ENCODE measurements around the gene RNF40.

RNF40 gene

DNA sequence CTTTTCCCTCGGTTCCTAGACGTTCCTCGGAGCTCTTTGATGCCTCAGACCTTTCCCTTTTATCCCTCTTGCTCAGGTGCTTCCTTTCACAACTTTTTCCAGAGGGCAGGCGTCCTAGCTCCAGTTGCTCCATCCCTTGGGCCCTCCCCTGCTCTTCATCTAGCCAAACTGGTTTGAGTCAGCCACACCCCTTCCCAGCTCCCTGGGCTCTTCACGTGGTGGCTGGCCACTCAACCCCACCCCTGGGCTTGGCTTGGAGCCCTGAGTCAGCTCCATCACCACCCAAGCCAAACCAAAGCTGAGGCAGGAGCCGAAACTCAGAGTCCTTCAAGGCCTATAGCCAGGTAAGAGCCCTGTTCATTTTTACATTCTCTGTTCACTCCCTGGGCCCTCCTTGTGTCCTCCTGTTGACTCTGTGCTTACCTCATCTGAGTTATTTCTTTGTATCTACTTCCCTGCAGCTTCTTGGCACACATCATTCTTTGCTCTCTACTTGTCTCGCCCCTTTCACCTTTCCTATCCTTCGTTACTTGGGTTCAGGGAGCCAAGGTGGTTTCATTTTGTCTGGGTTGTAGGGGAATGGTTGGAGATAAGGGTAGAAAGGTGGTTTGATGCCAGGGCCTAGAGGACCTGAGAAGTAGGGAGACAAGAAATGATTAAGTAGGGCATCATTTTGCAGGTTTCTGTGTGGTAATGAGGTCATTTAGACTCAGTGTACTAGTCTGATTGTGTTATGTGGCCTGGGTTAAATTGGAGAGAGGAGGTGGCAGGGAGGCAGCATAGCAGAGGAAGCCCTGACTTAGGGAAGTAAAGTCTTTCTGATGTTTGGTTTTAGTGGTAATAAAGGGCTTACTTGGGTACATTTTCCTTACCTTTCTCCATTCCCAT lies 21.5 kb upstream of the RNF40 start:
- H3K4me3 ChIP-seq (ENCODE audit: insufficient read depth, low read depth, low read length) = no peak overlapping the region
- peaks cover 36% of the 10 kb centered on the region for H3K36me3 ChIP-seq (ENCODE audit: control insufficient read depth, insufficient read depth, low read length)
- H3K27me3 ChIP-seq (ENCODE audit: control insufficient read depth, insufficient read depth, low read length, poor library complexity, severe bottlenecking) = no peaks in the 10 kb centered on the region
- no peak overlapping the region for H3K27ac ChIP-seq (ENCODE audit: insufficient read depth, low read depth, low read length, poor library complexity, severe bottlenecking)
- H3K4me1 ChIP-seq (ENCODE audit: control insufficient read depth, insufficient read depth, low read length) = no peaks in the 10 kb centered on the region
- WGBS, 2 experiments = 80 to 81% methylated on average over 8 of the region's 8 CpGs
- H3K9me3 ChIP-seq (ENCODE audit: control insufficient read depth, low read length) = no peaks in the 10 kb centered on the region

- no peak overlapping the region for H3K27ac ChIP-seq (ENCODE audit: insufficient read depth, low read depth, low read length, poor library complexity, severe bottlenecking)
- H3K9me3 ChIP-seq (ENCODE audit: control insufficient read depth, low read length) = no peaks in the 10 kb centered on the region
- H3K27me3 ChIP-seq (ENCODE audit: control insufficient read depth, insufficient read depth, low read length, poor library complexity, severe bottlenecking) = no peaks in the 10 kb centered on the region
- H3K4me1 ChIP-seq (ENCODE audit: control insufficient read depth, insufficient read depth, low read length) = no peaks in the 10 kb centered on the region
- WGBS, 2 experiments = 89 to 90% methylated on average over 6 of the region's 6 CpGs
- H3K4me3 ChIP-seq (ENCODE audit: insufficient read depth, low read depth, low read length) = no peak overlapping the region
- H3K36me3 ChIP-seq (ENCODE audit: control insufficient read depth, insufficient read depth, low read length) = peaks cover 27% of the 10 kb centered on the region
Observed at GRCh38 chr16:30741461-30741914, 20.6 kb upstream of the RNF40 start.

DNA sequence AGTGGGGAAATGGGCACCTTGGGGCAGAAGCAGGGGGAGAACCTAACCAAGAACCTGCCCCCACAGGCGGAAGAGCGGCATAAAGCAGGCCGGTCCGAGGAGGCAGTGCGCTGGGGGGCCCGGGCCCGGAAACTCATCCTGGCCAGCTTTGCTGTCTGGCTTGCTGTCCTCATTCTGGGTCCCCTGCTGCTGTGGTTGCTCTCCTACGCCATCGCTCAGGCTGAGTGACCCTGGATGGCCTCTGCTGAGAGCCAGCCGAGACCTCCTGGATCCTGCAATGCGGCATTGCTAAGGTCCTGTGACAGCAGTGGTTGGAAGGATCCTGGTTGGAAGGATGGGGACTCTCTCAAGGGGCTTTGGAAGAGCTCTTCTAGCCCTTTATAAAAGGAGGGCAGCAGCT lies 18.4 kb upstream of the RNF40 start:
- Histone ChIP-seq H3K27ac (ENCODE audit: insufficient read depth, low read depth, low read length, poor library complexity, severe bottlenecking) (peak overlapping the region; percentile 8), H3K36me3 (ENCODE audit: control insufficient read depth, insufficient read depth, low read length) (peaks cover 9% of the 10 kb centered on the region), H3K4me3 (ENCODE audit: insufficient read depth, low read depth, low read length) (no peak overlapping the region), H3K27me3 (ENCODE audit: control insufficient read depth, insufficient read depth, low read length, poor library complexity, severe bottlenecking) (no peaks in the 10 kb centered on the region), H3K4me1 (ENCODE audit: control insufficient read depth, insufficient read depth, low read length) (no peaks in the 10 kb centered on the region), H3K9me3 (ENCODE audit: control insufficient read depth, low read length) (no peaks in the 10 kb centered on the region)
- 95 to 96% methylated on average over 11 of the region's 11 CpGs for WGBS, 2 experiments

- Histone ChIP-seq H3K4me3 (ENCODE audit: insufficient read depth, low read depth, low read length) (no peak overlapping the region), H3K4me1 (ENCODE audit: control insufficient read depth, insufficient read depth, low read length) (no peaks in the 10 kb centered on the region), H3K36me3 (ENCODE audit: control insufficient read depth, insufficient read depth, low read length) (peaks cover 5% of the 10 kb centered on the region), H3K27me3 (ENCODE audit: control insufficient read depth, insufficient read depth, low read length, poor library complexity, severe bottlenecking) (no peaks in the 10 kb centered on the region), H3K27ac (ENCODE audit: insufficient read depth, low read depth, low read length, poor library complexity, severe bottlenecking) (no peak overlapping the region), H3K9me3 (ENCODE audit: control insufficient read depth, low read length) (no peaks in the 10 kb centered on the region)
- 83 to 100% methylated on average over 1 to 2 of the region's 2 CpGs for WGBS, 2 experiments
Observed at GRCh38 chr16:30744183-30744582, 17.9 kb upstream of the RNF40 start.

- WGBS, 2 experiments = 90 to 94% methylated on average over 2 of the region's 2 CpGs
- no peaks in the 10 kb centered on the region for H3K27me3 ChIP-seq (ENCODE audit: control insufficient read depth, insufficient read depth, low read length, poor library complexity, severe bottlenecking)
- no peaks in the 10 kb centered on the region for H3K9me3 ChIP-seq (ENCODE audit: control insufficient read depth, low read length)
- no peak overlapping the region for H3K4me3 ChIP-seq (ENCODE audit: insufficient read depth, low read depth, low read length)
- H3K36me3 ChIP-seq (ENCODE audit: control insufficient read depth, insufficient read depth, low read length) = peaks cover 3% of the 10 kb centered on the region
- no peak overlapping the region for H3K27ac ChIP-seq (ENCODE audit: insufficient read depth, low read depth, low read length, poor library complexity, severe bottlenecking)
- no peaks in the 10 kb centered on the region for H3K4me1 ChIP-seq (ENCODE audit: control insufficient read depth, insufficient read depth, low read length)
Observed at GRCh38 chr16:30745082-30745481, 17.0 kb upstream of the RNF40 start.

DNA sequence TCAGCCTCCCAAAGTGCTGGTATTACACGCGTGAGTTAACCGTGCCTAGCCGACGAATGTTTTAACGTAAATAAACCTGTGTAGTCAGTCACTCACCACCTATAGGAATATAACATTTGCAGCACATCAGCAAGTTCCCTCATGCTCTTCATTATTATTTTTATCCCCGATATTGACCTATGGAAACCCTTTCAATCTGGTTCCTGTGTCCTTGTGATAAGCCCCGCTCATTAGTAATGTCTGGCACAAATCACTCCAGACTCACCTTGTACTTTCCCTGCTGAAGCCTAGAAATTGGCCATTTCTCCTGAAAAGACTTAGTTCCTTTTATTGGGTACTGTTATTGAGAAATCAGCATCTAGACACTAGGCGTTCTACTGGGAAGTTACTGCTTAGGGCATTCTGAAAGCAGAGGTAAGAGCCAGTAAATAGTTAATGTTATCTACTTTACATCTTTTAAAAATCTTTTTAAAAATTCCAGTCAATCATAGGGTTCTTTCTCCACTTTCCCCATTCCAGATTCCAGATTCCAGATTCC lies 15.4 kb upstream of the RNF40 start:
- no peak overlapping the region for H3K4me3 ChIP-seq (ENCODE audit: insufficient read depth, low read depth, low read length)
- H3K27ac ChIP-seq (ENCODE audit: insufficient read depth, low read depth, low read length, poor library complexity, severe bottlenecking) = no peak overlapping the region
- H3K9me3 ChIP-seq (ENCODE audit: control insufficient read depth, low read length) = no peaks in the 10 kb centered on the region
- H3K27me3 ChIP-seq (ENCODE audit: control insufficient read depth, insufficient read depth, low read length, poor library complexity, severe bottlenecking) = no peaks in the 10 kb centered on the region
- no peaks in the 10 kb centered on the region for H3K4me1 ChIP-seq (ENCODE audit: control insufficient read depth, insufficient read depth, low read length)
- H3K36me3 ChIP-seq (ENCODE audit: control insufficient read depth, insufficient read depth, low read length) = peaks cover 11% of the 10 kb centered on the region
- WGBS, 2 experiments = 94 to 95% methylated on average over 9 of the region's 9 CpGs

- WGBS, 2 experiments = 77 to 84% methylated on average over 3 of the region's 3 CpGs
- peak overlapping the region; percentile 57 for H3K4me3 ChIP-seq (ENCODE audit: insufficient read depth, low read depth, low read length)
- no peak overlapping the region for H3K27ac ChIP-seq (ENCODE audit: insufficient read depth, low read depth, low read length, poor library complexity, severe bottlenecking)
Observed at GRCh38 chr16:30747331-30747730, 14.8 kb upstream of the RNF40 start.

DNA sequence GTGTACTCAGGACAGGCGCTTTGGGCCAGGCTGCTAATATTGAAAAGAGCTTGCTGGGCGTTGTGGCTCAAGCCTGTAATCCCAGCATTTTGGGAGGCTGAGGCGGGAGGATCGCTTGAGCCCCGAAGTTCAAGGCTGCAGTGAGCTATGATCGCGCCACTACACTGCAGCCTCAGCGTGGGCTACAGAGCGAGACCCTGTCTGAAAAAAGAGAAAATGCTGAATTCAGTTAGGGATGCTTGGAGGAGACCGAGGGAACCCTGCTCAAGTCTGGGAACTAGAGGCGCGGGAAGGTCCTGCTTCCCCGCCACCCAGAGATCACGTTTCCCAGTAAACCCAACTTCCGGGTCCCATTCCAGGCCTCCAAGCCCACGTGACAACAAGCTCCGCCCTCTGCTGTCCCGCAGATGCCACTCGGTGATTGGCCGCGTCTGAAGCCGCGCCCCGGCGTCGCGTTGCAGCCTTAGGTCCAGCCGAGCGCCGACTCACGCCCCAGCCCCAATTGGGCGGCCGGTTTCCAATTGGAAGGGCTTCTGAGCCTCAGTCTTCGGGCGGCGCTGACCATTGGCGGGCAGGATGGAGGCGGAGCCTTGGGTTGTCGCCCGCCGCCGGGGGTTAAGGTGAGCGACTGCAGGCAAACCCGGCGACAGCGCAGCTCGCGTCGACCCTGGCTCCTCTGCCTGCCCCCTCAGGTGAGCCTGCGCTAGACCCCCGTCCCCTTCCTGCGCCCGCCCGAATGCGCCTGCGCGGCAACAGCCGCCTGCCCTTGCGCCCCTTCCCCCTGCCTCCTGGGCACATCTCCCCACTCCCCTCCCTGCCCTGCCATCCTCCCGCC lies 14.1 kb upstream of the RNF40 start, which contains the start of gene PHKG2:
Gene PHKG2, plus strand, starts transcription at position 627 of the 835 bp plus-strand sequence. CDS start 396 bp downstream, outside the sequence.
- H3K27me3 ChIP-seq (ENCODE audit: control insufficient read depth, insufficient read depth, low read length, poor library complexity, severe bottlenecking) = no peaks in the 10 kb centered on the region
- peak within 1 kb of the TSS; percentile 74 for H3K27ac ChIP-seq (ENCODE audit: insufficient read depth, low read depth, low read length, poor library complexity, severe bottlenecking)
- 9% methylated on average over 60 of the region's 60 CpGs for WGBS, 2 experiments
- no peaks in the 10 kb centered on the region for H3K9me3 ChIP-seq (ENCODE audit: control insufficient read depth, low read length)
- no peaks in the 10 kb centered on the region for H3K4me1 ChIP-seq (ENCODE audit: control insufficient read depth, insufficient read depth, low read length)
- H3K4me3 ChIP-seq (ENCODE audit: insufficient read depth, low read depth, low read length) = peak within 1 kb of the TSS; percentile 57
- peaks cover 10% of the 10 kb centered on the region for H3K36me3 ChIP-seq (ENCODE audit: control insufficient read depth, insufficient read depth, low read length)

More at GRCh38 chr16:30747331-30747730, 14.8 kb upstream of the RNF40 start:
- no peaks in the 10 kb centered on the region for H3K27me3 ChIP-seq (ENCODE audit: control insufficient read depth, insufficient read depth, low read length, poor library complexity, severe bottlenecking)
- no peaks in the 10 kb centered on the region for H3K9me3 ChIP-seq (ENCODE audit: control insufficient read depth, low read length)
- H3K4me1 ChIP-seq (ENCODE audit: control insufficient read depth, insufficient read depth, low read length) = no peaks in the 10 kb centered on the region
- peaks cover 8% of the 10 kb centered on the region for H3K36me3 ChIP-seq (ENCODE audit: control insufficient read depth, insufficient read depth, low read length)

GRCh38 chr16:30748634-30749445 lies 13.3 kb upstream of the RNF40 start:
- WGBS, 2 experiments = 18% methylated on average over 35 to 36 of the region's 36 CpGs
- no peaks in the 10 kb centered on the region for H3K27me3 ChIP-seq (ENCODE audit: control insufficient read depth, insufficient read depth, low read length, poor library complexity, severe bottlenecking)
- H3K4me3 ChIP-seq (ENCODE audit: insufficient read depth, low read depth, low read length) = peak overlapping the region; percentile 57
- no peak overlapping the region for H3K27ac ChIP-seq (ENCODE audit: insufficient read depth, low read depth, low read length, poor library complexity, severe bottlenecking)
- no peaks in the 10 kb centered on the region for H3K9me3 ChIP-seq (ENCODE audit: control insufficient read depth, low read length)
- H3K4me1 ChIP-seq (ENCODE audit: control insufficient read depth, insufficient read depth, low read length) = no peaks in the 10 kb centered on the region
- peaks cover 19% of the 10 kb centered on the region for H3K36me3 ChIP-seq (ENCODE audit: control insufficient read depth, insufficient read depth, low read length)

Data from ectodermal cell (in vitro differentiated cells).